Parietal lobe (tissue), 1 donor: ENCODE measurements around the gene MED10. TPM values are rescaled to one million over a fixed set of nuclear protein-coding genes. Genes with fewer than 3 reads are reported as not detected.

ENCODE experiments used
- total RNA-seq: library from RNA; depleted of rRNA; stranded (reverse); fragments of >200 nt; gene quantifications from one replicate; pipeline ENCODE4 v1.2.3, GENCODE V29; 2014

Gene MED10, protein sequence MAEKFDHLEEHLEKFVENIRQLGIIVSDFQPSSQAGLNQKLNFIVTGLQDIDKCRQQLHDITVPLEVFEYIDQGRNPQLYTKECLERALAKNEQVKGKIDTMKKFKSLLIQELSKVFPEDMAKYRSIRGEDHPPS
- 28.8 TPM for total RNA-seq

DNA sequence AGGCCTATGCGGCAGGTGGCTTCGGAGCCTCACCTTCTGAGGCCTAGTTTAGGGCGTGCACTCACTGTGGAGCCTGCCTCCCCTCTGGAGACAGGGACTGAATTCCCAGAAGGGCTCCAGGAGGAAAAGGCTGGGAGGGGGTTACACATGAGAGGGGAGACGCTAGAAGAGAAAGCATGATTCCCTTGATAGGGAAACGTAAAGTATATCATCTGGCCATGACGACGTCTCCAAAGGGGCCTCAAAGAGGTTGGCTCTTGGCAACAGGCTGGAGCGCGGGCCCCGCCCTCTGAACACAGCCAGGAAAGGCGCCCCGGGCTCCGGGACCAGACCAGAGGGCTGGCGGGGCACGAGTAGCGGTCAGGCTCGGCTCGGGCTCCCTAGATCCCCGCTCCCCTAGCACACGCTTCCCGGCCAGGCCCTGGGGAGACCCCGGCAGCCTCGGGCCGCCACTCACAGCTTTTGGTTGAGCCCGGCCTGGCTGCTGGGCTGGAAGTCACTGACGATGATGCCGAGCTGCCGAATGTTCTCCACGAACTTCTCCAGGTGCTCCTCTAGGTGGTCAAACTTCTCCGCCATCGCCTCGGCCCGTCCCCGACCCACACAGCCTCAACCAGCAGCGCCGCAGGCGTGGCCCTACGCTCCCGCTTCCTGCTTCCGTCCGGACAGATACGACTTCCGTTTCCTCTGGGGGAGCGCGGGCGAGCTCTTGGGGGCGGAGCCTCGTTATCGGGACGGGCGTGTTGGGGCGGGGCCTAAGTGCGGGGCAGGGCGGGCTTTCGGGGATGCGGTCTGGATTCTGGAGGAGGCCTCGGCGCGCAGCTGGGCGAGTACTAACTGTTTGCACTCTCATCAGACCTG is at the start of gene MED10:
MED10 (minus strand) TSS at position 643 of the 861 bp plus-strand sequence; CDS start at position 579, 64 bp downstream.

Other genes with a start within 250 kb of the MED10 start
- gene UBE2QL1, start 70.3 kb upstream of the MED10 start, total RNA-seq = 52.3 TPM